ENCODE data around the gene ALDH1A3. TPM values are rescaled to one million over a fixed set of nuclear protein-coding genes. Genes with fewer than 3 reads are reported as not detected.

The ALDH1A3 gene
- total RNA-seq, 4 donors from 2014 or later: 6.8 to 12.4 (median 7.7) TPM

DNA sequence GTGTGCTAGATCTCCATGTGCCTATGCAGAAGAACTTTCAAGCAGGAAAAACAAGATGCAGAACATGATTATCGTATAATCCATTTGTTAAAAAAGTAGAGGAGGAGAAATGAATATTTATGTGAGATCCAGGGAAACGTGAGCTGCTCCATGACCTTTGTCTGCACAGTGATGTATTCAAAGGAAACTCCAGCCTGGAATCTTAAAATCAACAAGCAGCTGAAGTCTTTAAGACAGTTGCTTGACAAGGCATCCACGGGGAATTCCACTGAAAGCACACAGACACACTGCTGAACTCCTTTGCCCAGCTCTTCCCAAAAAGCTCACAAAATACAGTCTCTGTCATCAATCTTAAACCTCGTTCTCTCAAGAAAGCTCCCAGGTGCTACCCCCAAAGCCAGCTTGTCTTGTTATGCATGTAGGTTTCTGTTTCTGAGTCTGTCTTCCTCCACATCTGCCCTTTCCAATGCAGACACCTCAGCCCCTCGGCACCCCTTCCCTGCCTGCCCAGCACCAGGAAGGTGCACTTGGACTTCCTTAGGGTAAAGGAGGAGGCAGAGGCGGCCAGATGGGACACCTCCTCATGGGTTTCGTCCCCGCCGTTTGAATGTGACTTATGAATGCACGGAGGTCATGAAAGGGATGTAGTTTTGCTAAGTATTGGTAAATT, 68.3 kb downstream of the ALDH1A3 start:
- Histone ChIP-seq H3K9me3 (no peaks in the 10 kb centered on the region), H3K36me3 (no peaks in the 10 kb centered on the region), H3K27ac (no peak overlapping the region), H3K27me3 (no peaks in the 10 kb centered on the region), H3K4me1 (peaks cover 15% of the 10 kb centered on the region), H3K4me3 (no peak overlapping the region)
- no peak for DNase-seq (ENCODE audit: low spot score in 2 of 2)
- no peak for TF ChIP-seq POLR2A (IDR thresholded peaks at IDR 0.05)
- TF ChIP-seq EP300 (IDR thresholded peaks at IDR 0.05): no peak
- TF ChIP-seq, protein P1, sequence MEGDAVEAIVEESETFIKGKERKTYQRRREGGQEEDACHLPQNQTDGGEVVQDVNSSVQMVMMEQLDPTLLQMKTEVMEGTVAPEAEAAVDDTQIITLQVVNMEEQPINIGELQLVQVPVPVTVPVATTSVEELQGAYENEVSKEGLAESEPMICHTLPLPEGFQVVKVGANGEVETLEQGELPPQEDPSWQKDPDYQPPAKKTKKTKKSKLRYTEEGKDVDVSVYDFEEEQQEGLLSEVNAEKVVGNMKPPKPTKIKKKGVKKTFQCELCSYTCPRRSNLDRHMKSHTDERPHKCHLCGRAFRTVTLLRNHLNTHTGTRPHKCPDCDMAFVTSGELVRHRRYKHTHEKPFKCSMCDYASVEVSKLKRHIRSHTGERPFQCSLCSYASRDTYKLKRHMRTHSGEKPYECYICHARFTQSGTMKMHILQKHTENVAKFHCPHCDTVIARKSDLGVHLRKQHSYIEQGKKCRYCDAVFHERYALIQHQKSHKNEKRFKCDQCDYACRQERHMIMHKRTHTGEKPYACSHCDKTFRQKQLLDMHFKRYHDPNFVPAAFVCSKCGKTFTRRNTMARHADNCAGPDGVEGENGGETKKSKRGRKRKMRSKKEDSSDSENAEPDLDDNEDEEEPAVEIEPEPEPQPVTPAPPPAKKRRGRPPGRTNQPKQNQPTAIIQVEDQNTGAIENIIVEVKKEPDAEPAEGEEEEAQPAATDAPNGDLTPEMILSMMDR (IDR thresholded peaks at IDR 0.05): no peak
- TF ChIP-seq POLR2AphosphoS5 (IDR thresholded peaks at IDR 0.05): no peak
- 84% methylated on average over 10 of the region's 10 CpGs for WGBS

DNA sequence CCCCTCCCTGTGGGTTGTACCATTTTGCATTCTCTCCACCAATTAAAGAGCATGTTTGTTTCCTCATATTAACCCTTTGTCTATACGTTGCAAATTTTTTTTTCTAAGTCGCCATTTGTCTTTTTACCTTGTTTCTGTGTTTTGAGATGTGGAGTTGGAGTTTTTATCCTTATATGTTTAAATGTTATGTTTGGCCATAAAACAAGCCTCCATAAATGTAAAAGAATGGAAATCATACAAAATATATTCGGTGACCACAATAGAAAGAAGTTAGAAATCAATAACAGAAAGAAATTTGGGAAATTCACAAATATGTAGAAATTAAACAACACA, 68.8 kb downstream of the ALDH1A3 start:
- no peak for DNase-seq (ENCODE audit: low spot score in 2 of 2)
- Histone ChIP-seq H3K4me1 (peaks cover 10% of the 10 kb centered on the region), H3K27me3 (no peaks in the 10 kb centered on the region), H3K36me3 (no peaks in the 10 kb centered on the region), H3K9me3 (no peaks in the 10 kb centered on the region), H3K4me3 (no peak overlapping the region), H3K27ac (no peak overlapping the region)
- TF ChIP-seq POLR2AphosphoS5 (IDR thresholded peaks at IDR 0.05): no peak
- TF ChIP-seq, protein P1 (IDR thresholded peaks at IDR 0.05): no peak
- no peak for TF ChIP-seq EP300 (IDR thresholded peaks at IDR 0.05)
- TF ChIP-seq POLR2A (IDR thresholded peaks at IDR 0.05): no peak
- 94% methylated on average over 3 of the region's 3 CpGs for WGBS

DNA sequence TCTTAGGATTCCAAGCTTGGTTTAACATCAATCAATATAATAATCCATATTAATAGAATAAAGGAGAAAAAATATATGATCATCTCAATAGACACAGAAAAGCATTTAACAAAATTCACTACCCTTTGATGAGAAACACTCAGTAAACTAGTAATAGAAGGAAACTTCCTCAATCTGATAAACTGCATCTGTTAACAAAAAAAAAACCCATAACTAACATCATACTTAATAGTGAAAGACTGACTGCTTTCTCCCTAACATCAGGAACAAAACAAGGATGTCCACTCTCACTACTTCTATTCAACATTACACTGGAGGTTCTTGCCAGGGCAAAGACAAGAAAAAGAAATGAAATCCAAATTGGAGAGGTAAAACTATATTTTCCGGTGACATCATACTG, 70.1 kb downstream of the ALDH1A3 start:
- Histone ChIP-seq H3K4me1 (no peaks in the 10 kb centered on the region), H3K4me3 (no peak overlapping the region), H3K9me3 (no peaks in the 10 kb centered on the region), H3K27ac (no peak overlapping the region), H3K27me3 (no peaks in the 10 kb centered on the region), H3K36me3 (no peaks in the 10 kb centered on the region)
- no peak for DNase-seq (ENCODE audit: low spot score in 2 of 2)
- WGBS: 96% methylated on average over 1 of the region's 1 CpG
- no peak for TF ChIP-seq POLR2A (IDR thresholded peaks at IDR 0.05)

DNA sequence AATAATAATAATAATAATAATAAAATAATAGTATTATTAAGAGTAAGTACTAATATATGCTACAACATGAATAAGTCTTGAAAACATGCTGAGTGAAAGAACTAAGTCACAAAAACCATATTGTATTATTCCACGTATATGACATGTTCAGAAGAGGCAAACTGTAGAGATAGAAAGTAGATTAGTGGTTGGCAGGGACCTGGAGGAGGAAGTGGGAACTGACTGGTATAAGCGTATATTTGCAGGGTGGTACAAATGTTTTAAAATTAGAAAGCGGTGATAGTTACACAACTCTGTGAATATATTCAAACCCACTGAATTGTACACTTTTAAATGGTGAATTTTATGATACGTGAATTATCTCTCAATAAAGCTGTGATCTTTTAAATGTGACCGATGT, 72.3 kb downstream of the ALDH1A3 start:
- no peak overlapping the region for H3K4me3 ChIP-seq
- no peaks in the 10 kb centered on the region for H3K36me3 ChIP-seq
- H3K27me3 ChIP-seq: no peaks in the 10 kb centered on the region
- no peak overlapping the region for H3K27ac ChIP-seq
- H3K4me1 ChIP-seq: no peaks in the 10 kb centered on the region
- TF ChIP-seq, protein P1 (IDR thresholded peaks at IDR 0.05): no peak
- no peak for TF ChIP-seq EP300 (IDR thresholded peaks at IDR 0.05)
- no peak for TF ChIP-seq POLR2AphosphoS5 (IDR thresholded peaks at IDR 0.05)
- TF ChIP-seq POLR2A (IDR thresholded peaks at IDR 0.05): no peak
- no peaks in the 10 kb centered on the region for H3K9me3 ChIP-seq
- 90% methylated on average over 5 of the region's 5 CpGs for WGBS
- no peak for DNase-seq (ENCODE audit: low spot score in 2 of 2)

DNA sequence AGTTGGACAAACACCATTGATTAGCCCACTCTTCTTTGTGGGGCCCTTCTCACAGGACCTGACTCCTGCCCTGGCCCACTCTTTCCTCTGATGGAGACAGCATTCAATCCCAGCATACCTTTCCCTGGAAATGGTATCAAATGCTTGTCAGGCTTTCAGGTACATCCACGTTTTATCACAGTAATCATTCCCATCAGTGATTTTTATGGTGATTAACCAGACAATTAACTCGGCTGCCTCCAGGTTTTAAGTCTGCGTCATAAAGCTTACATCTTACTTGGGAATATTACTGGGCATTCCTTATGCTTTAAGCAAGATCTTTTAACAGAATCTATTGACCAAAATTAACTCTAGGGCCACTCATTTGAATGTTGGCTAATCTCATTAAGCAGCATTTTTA, 72.9 kb downstream of the ALDH1A3 start:
- H3K9me3 ChIP-seq: no peaks in the 10 kb centered on the region
- WGBS: 76% methylated on average over 3 of the region's 3 CpGs
- no peaks in the 10 kb centered on the region for H3K36me3 ChIP-seq
- H3K27ac ChIP-seq: no peak overlapping the region
- H3K27me3 ChIP-seq: no peaks in the 10 kb centered on the region
- TF ChIP-seq POLR2A (IDR thresholded peaks at IDR 0.05) (no peak), EP300 (IDR thresholded peaks at IDR 0.05) (no peak), POLR2AphosphoS5 (IDR thresholded peaks at IDR 0.05) (no peak)
- TF ChIP-seq, protein P1 (IDR thresholded peaks at IDR 0.05): no peak
- H3K4me3 ChIP-seq: no peak overlapping the region
- no peak for DNase-seq (ENCODE audit: low spot score in 2 of 2)
- no peaks in the 10 kb centered on the region for H3K4me1 ChIP-seq

All from suprapubic skin (tissue), 4 donors.